A673 (cell line): ENCODE results near the gene HJV. TPM values are rescaled to one million over a fixed set of nuclear protein-coding genes. Genes with fewer than 3 reads are reported as not detected.
"Not testable (repeated sequence)": the region's sequence is repeated elsewhere in the genome, so short reads cannot be mapped to it uniquely, and the experiment has no call there.

Experiments
- BruUV-seq: library from RNA; stranded (reverse); fragments of 400-500 nt; replicated peaks from 2 replicates; lab custom pipeline; 2021; lab: Mats Ljungman, UMichigan
- CTCF ChIA-PET: fragments of 300-600 bp; sonication (Branson Sonifier 250); formaldehyde crosslinking; loops from one replicate; lab custom pipeline; 2022; ENCODE audit warnings: antibody characterized with exemption; lab: Charles Lee
- POLR2A ChIA-PET: fragments of 300-600 bp; sonication (Branson Sonifier 250); formaldehyde crosslinking; loops from one replicate; lab custom pipeline; 2022; ENCODE audit warnings: antibody characterized with exemption; ENCODE audit not compliant: low non-redundant PET; lab: Charles Lee
- DNase-seq: peaks from one replicate; pipeline ENCODE4 v3.0.0-alpha.2; 2015; ENCODE audit warnings: low spot score
- H3K27ac ChIP-seq: fragments of 200-600 bp; sonication (generic); 2 replicates; pipeline ENCODE4 v1.5.1; 2016; ENCODE audit warnings: mixed run types, low read depth, mild to moderate bottlenecking, mixed read lengths, antibody characterized with exemption, low read length; ENCODE audit not compliant: poor library complexity, severe bottlenecking
- H3K27me3 ChIP-seq: fragments of 200-600 bp; sonication (generic); replicated peaks from 2 replicates; pipeline ENCODE4 v1.6.1; 2017; ENCODE audit warnings: mixed run types, low read depth, mild to moderate bottlenecking, mixed read lengths, antibody characterized with exemption, low read length; ENCODE audit not compliant: insufficient read depth, poor library complexity
- H3K36me3 ChIP-seq: fragments of 200-600 bp; sonication (generic); 2 replicates; pipeline ENCODE4 v1.6.1; 2016; ENCODE audit warnings: mixed run types, mild to moderate bottlenecking, mixed read lengths, antibody characterized with exemption, low read length; ENCODE audit not compliant: insufficient read depth, poor library complexity, severe bottlenecking
- H3K4me1 ChIP-seq: fragments of 200-600 bp; sonication (generic); 2 replicates; pipeline ENCODE4 v1.6.1; 2017; ENCODE audit warnings: mixed run types, mild to moderate bottlenecking, mixed read lengths, antibody characterized with exemption, low read length; ENCODE audit not compliant: insufficient read depth, poor library complexity, severe bottlenecking
- H3K4me3 ChIP-seq: fragments of 200-600 bp; sonication (generic); 2 replicates; pipeline ENCODE4 v1.5.1; 2016; ENCODE audit warnings: low read depth, mixed run types, mild to moderate bottlenecking, mixed read lengths, low read length; ENCODE audit not compliant: poor library complexity, severe bottlenecking
- H3K9me3 ChIP-seq: fragments of 200-600 bp; sonication (generic); 2 replicates; pipeline ENCODE4 v1.6.1; 2016; ENCODE audit warnings: mixed run types, low read depth, mild to moderate bottlenecking, mixed read lengths, antibody characterized with exemption, low read length; ENCODE audit not compliant: poor library complexity, severe bottlenecking
- EZH2 ChIP-seq: fragments of 200-600 bp; sonication (generic); IDR thresholded peaks from 2 replicates; pipeline ENCODE4 v1.6.1; 2017; ENCODE audit warnings: borderline replicate concordance, low read depth, mild to moderate bottlenecking, mixed read lengths, antibody characterized with exemption, low read length; ENCODE audit not compliant: poor library complexity, severe bottlenecking
- intact Hi-C: fragments of 100-400 bp; cut with micrococcal nuclease; formaldehyde crosslinking; loops from one replicate; pipeline ENCODE4 v1.10.0; 2022; ENCODE audit not compliant: unreplicated experiment
- total RNA-seq: library from RNA; stranded (reverse); gene quantifications from 2 replicates; pipeline ENCODE4 v1.2.3, GENCODE V29; 2021
- TF ChIP-seq, protein P1 (sequence below): fragments of 300-800, 200-600 bp; sonication (generic); conservative IDR thresholded peaks from 2 replicates; pipeline ENCODE4 v1.5.1; 2017; ENCODE audit warnings: low read depth, mild to moderate bottlenecking, antibody characterized with exemption, low read length, moderate library complexity, mixed read lengths

The HJV gene
- total RNA-seq, 1 experiment from 2014 or later, result 0.24 TPM

DNA sequence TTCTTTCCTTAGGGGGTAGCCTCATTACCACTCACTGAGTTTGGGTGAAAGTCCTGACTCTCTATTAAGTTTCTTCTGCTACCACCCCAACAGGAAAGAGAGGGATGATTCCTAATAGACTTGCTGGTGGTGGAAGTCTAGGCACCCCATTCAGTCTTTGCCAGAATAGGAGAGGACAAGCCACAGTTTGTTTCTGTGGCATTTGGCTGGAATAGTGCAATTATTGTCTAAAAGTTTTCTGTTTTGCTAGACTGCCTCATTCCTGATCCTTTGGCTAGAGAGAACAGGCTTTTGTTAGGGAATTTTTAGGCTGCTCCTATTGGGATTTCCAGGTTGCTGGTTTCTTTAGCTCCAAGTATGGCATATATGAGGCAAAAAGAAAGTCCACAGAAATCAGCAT lies 9.9 kb upstream of the HJV start:
- Histone ChIP-seq H3K4me1 (peaks cover 7% of the 10 kb centered on the region), H3K36me3 (no peaks in the 10 kb centered on the region), H3K4me3 (no peak overlapping the region), H3K27ac (no peak overlapping the region), H3K27me3 (no peaks in the 10 kb centered on the region), H3K9me3 (peaks cover 3% of the 10 kb centered on the region)
- intact Hi-C loops, result no loop called here
- no TSS peak for BruUV-seq
- DNase-seq, result no peak
- ChIA-PET POLR2A (no interaction called here), CTCF (no interaction called here)
- TF ChIP-seq, protein P1, sequence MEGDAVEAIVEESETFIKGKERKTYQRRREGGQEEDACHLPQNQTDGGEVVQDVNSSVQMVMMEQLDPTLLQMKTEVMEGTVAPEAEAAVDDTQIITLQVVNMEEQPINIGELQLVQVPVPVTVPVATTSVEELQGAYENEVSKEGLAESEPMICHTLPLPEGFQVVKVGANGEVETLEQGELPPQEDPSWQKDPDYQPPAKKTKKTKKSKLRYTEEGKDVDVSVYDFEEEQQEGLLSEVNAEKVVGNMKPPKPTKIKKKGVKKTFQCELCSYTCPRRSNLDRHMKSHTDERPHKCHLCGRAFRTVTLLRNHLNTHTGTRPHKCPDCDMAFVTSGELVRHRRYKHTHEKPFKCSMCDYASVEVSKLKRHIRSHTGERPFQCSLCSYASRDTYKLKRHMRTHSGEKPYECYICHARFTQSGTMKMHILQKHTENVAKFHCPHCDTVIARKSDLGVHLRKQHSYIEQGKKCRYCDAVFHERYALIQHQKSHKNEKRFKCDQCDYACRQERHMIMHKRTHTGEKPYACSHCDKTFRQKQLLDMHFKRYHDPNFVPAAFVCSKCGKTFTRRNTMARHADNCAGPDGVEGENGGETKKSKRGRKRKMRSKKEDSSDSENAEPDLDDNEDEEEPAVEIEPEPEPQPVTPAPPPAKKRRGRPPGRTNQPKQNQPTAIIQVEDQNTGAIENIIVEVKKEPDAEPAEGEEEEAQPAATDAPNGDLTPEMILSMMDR, result no peak
- no peak for TF ChIP-seq EZH2

DNA sequence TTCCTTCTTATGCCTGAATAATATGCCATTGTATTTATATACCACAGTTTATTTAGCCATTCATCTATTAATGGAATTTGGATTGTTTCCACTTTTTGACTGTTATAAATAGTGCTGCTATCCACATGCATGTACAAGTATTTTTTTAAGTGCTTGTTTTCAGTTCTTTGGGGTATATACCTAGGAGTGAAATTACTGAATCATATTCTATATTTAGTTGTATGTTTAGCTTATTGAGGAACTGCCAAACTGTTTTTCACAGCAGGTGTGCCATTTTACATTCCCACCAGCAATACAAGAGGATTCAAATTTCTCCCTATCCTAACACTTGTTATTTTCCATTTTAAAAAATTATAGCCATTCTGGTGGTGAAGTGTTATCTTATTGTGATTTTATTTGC lies 7.6 kb upstream of the HJV start:
- POLR2A ChIA-PET, result no interaction called here
- H3K4me3 ChIP-seq, result no peak overlapping the region
- TF ChIP-seq EZH2, result no peak
- TF ChIP-seq, protein P1, result no peak
- peaks cover 3% of the 10 kb centered on the region for H3K9me3 ChIP-seq
- no TSS peak for BruUV-seq
- no peaks in the 10 kb centered on the region for H3K36me3 ChIP-seq
- H3K4me1 ChIP-seq, result no peaks in the 10 kb centered on the region
- H3K27ac ChIP-seq, result no peak overlapping the region
- H3K27me3 ChIP-seq, result no peaks in the 10 kb centered on the region
- no peak for DNase-seq
- intact Hi-C loops, result no loop called here
- CTCF ChIA-PET, result no interaction called here

DNA sequence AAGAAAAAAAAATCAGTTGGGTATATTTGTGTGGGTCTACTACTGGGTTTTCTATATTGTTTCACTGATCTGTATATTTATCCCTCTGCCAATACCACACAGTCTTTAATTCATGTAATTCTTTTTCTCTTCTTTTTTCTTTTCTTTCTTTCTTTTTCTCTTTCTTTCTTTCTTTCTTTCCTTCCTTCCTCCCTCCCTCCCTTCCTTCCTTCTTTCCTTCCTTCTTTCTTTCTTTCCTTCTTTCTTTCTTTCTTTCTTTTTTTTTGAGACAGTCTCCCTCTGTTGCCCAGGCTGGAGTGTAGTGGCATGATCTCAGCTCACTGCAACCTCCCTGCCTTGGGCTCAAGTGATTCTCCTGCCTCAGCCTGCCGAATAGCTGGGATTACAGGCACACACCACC lies 5.1 kb upstream of the HJV start:
- H3K4me1 ChIP-seq, intact Hi-C loops, H3K27me3 ChIP-seq, POLR2A ChIA-PET, DNase-seq, H3K9me3 ChIP-seq, BruUV-seq, H3K36me3 ChIP-seq, CTCF ChIA-PET, H3K27ac ChIP-seq, H3K4me3 ChIP-seq: not testable (repeated sequence)

DNA sequence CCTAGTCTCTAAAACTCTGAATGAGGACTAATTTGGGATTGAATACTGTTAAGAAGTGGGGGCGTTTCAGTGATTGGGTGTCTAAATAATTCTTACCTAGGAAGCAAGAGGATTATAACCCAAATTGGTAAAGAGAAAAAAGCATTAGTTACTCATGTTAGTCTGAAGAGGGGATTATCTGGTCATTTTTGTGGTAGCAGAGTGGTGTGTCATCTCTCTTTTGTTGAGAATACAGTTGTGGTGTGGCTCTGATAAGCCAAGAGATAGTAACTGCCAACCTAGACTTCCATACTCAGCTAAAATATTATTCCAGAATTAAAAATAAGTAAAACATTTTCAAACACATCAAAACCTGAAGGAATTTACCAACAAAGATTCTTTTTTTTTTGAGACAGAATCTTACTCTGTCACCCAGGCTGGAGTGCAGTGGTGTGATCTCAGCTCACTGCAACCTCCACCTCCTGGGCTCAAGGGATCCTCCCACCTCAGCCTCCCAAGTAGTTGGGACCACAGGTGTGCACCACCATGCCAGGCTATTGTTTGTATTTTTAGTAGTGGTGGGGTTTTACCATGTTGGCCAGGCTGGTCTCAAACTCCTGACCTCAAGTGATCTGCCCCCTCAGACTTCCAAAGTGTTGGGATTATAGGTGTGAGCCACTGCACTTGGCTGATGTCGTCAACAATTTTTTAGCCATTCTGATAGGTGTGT lies 4.4 kb upstream of the HJV start:
- H3K4me3 ChIP-seq, H3K36me3 ChIP-seq, H3K9me3 ChIP-seq, DNase-seq, H3K27ac ChIP-seq, POLR2A ChIA-PET, H3K27me3 ChIP-seq, intact Hi-C loops, H3K4me1 ChIP-seq, BruUV-seq: not testable (repeated sequence)
- CTCF ChIA-PET, result interaction anchor here (0.6 kb wide), 1 partner anchor 8 kb away, joined by 7 read pairs; no protein-coding TSS in a partner anchor
